Progenitor cell of endocrine pancreas (in vitro differentiated cells): ENCODE results near the gene IL2. TPM values are rescaled to one million over a fixed set of nuclear protein-coding genes. Genes with fewer than 3 reads are reported as not detected.

Experiments
- DNase-seq: peaks from one replicate; pipeline ENCODE4 v3.0.0; 2021; ENCODE audit warnings: low spot score; ENCODE audit not compliant: unreplicated experiment
- H3K27ac Mint-ChIP-seq: 2 replicates; pipeline ENCODE4 v1.8.0; 2021; ENCODE audit warnings: mild to moderate bottlenecking, moderate library complexity, mixed read lengths
- H3K27me3 Mint-ChIP-seq: 2 replicates; pipeline ENCODE4 v1.8.0; 2021; ENCODE audit warnings: mixed read lengths
- H3K36me3 Mint-ChIP-seq: 2 replicates; pipeline ENCODE4 v1.8.0; 2022; ENCODE audit warnings: mixed read lengths; ENCODE audit not compliant: insufficient read depth
- H3K4me1 Mint-ChIP-seq: 2 replicates; pipeline ENCODE4 v1.8.0; 2021; ENCODE audit warnings: low read depth, mixed read lengths
- H3K4me3 Mint-ChIP-seq: 2 replicates; pipeline ENCODE4 v1.8.0; 2021; ENCODE audit warnings: low read depth, mild to moderate bottlenecking, moderate library complexity, mixed read lengths
- H3K9me3 Mint-ChIP-seq: 2 replicates; pipeline ENCODE4 v1.8.0; 2021; ENCODE audit warnings: low read depth, mixed read lengths
- CTCF ChIP-seq: fragments of 200-600 bp; sonication (generic); IDR thresholded peaks from one replicate; pipeline ENCODE4 v1.5.0; 2021; ENCODE audit warnings: antibody characterized with exemption, mild to moderate bottlenecking; ENCODE audit not compliant: unreplicated experiment
- total RNA-seq: library from RNA; stranded (reverse); gene quantifications from 2 replicates; pipeline ENCODE4 v1.2.1, GENCODE V29; 2021

Gene IL2
- total RNA-seq, 1 donor from 2014 or later, result not detected

- Mint-ChIP-seq H3K27me3 (no peaks in the 10 kb centered on the region), H3K36me3 (no peaks in the 10 kb centered on the region), H3K4me3 (no peak overlapping the region), H3K27ac (no peak overlapping the region), H3K4me1 (peaks cover 4% of the 10 kb centered on the region), H3K9me3 (peaks cover 3% of the 10 kb centered on the region)
- no peak for DNase-seq
- TF ChIP-seq CTCF, result no peak
Observed at GRCh38 chr4:122481766-122482405, 25.4 kb upstream of the IL2 start.

- DNase-seq, result no peak
- no peak for TF ChIP-seq CTCF
- Mint-ChIP-seq H3K36me3 (no peaks in the 10 kb centered on the region), H3K27ac (no peak overlapping the region), H3K9me3 (no peaks in the 10 kb centered on the region), H3K4me3 (no peak overlapping the region), H3K27me3 (no peaks in the 10 kb centered on the region), H3K4me1 (peaks cover 4% of the 10 kb centered on the region)
Observed at GRCh38 chr4:122480655-122481487, 24.3 kb upstream of the IL2 start.

- no peaks in the 10 kb centered on the region for H3K36me3 Mint-ChIP-seq
- H3K4me1 Mint-ChIP-seq, result peaks cover 4% of the 10 kb centered on the region
- DNase-seq, result no peak
- H3K27me3 Mint-ChIP-seq, result no peaks in the 10 kb centered on the region
- H3K9me3 Mint-ChIP-seq, result peaks cover 3% of the 10 kb centered on the region
- no peak overlapping the region for H3K4me3 Mint-ChIP-seq
- no peak overlapping the region for H3K27ac Mint-ChIP-seq
- no peak for TF ChIP-seq CTCF
Observed at GRCh38 chr4:122479935-122480416, 23.5 kb upstream of the IL2 start.

- TF ChIP-seq CTCF, result no peak
- Mint-ChIP-seq H3K4me1 (peaks cover 4% of the 10 kb centered on the region), H3K27me3 (no peaks in the 10 kb centered on the region), H3K27ac (no peak overlapping the region), H3K4me3 (no peak overlapping the region), H3K9me3 (peaks cover 6% of the 10 kb centered on the region), H3K36me3 (no peaks in the 10 kb centered on the region)
- no peak for DNase-seq
Observed at GRCh38 chr4:122476745-122477144, 20.2 kb upstream of the IL2 start.

- peaks cover 4% of the 10 kb centered on the region for H3K4me1 Mint-ChIP-seq
- peaks cover 6% of the 10 kb centered on the region for H3K9me3 Mint-ChIP-seq
- no peaks in the 10 kb centered on the region for H3K27me3 Mint-ChIP-seq
- H3K27ac Mint-ChIP-seq, result no peak overlapping the region
- H3K4me3 Mint-ChIP-seq, result no peak overlapping the region
- no peaks in the 10 kb centered on the region for H3K36me3 Mint-ChIP-seq
- DNase-seq, result no peak
- TF ChIP-seq CTCF, result no peak
Observed at GRCh38 chr4:122476126-122476525, 19.6 kb upstream of the IL2 start.
